HUES6 (cell line): ENCODE data around the gene ST7.

Source experiments
- H3K27ac ChIP-seq: 2 replicates; pipeline ENCODE4 v1.7.0; 2013; ENCODE audit warnings: low read depth, mild to moderate bottlenecking, low read length, inconsistent platforms
- H3K27me3 ChIP-seq: 2 replicates; pipeline ENCODE4 v1.6.1; 2013; ENCODE audit warnings: low read length; ENCODE audit not compliant: control insufficient read depth, insufficient read depth
- H3K36me3 ChIP-seq: 2 replicates; pipeline ENCODE4 v1.6.1; 2013; ENCODE audit warnings: low read length; ENCODE audit not compliant: control insufficient read depth, insufficient read depth
- H3K4me1 ChIP-seq: 2 replicates; pipeline ENCODE4 v1.6.1; 2013; ENCODE audit warnings: low read length; ENCODE audit not compliant: control insufficient read depth, insufficient read depth
- H3K4me3 ChIP-seq: 2 replicates; pipeline ENCODE4 v1.5.1; 2013; ENCODE audit warnings: low read depth, low read length
- H3K9ac ChIP-seq: one replicate; pipeline ENCODE4 v1.6.1; 2013; ENCODE audit warnings: mild to moderate bottlenecking, low read length
- H3K9me3 ChIP-seq: 2 replicates; pipeline ENCODE4 v1.6.1; 2013; ENCODE audit warnings: low read depth, low read length; ENCODE audit not compliant: control insufficient read depth, insufficient read depth

ST7 gene

DNA sequence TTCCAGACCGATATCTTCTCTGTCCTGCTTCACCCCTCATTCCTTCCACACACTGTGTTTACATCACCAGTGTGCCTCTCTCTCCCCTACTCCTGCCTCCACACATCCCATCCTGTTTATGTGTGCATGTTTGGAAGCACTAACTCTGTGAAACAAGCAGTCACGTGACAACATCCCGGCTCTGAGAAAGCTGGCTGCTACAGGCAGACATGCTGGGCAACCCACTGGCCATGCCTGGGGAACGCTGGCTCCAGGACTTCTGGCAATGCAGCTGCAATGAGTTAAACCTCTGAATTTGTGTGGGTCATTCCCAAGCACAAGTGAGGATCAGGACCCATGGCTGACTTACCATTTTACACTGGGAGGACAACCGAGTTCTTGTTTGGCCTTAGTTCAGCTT is 295.5 kb downstream of the ST7 start:
- Histone ChIP-seq H3K27me3 (no peaks in the 10 kb centered on the region), H3K9ac (no peak overlapping the region), H3K4me3 (no peak overlapping the region), H3K27ac (no peak overlapping the region), H3K4me1 (no peaks in the 10 kb centered on the region), H3K9me3 (peaks cover 12% of the 10 kb centered on the region), H3K36me3 (no peaks in the 10 kb centered on the region)

DNA sequence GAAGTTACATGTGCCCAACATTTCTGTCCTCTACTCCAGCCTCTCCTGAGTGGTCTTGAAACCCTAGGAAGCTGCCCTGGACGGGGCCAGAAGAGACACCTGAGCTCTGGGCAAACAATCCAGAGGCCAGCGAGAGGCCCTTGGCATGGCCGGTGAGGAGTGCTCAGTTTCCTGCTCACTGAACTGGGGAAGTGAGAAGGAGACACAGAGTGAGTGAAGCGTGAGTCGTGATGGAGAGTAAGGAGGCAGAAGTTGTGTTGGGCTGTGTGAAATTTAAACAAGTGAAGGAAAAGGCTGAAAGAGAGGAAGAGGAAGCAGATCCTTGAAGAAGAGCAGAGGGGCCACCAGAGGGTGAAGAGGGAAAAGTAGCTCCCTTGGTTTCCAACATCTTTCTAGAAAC is 296.4 kb downstream of the ST7 start:
- Histone ChIP-seq H3K4me3 (no peak overlapping the region), H3K4me1 (no peaks in the 10 kb centered on the region), H3K9ac (no peak overlapping the region), H3K27ac (no peak overlapping the region), H3K27me3 (no peaks in the 10 kb centered on the region), H3K9me3 (peaks cover 12% of the 10 kb centered on the region), H3K36me3 (no peaks in the 10 kb centered on the region)

DNA sequence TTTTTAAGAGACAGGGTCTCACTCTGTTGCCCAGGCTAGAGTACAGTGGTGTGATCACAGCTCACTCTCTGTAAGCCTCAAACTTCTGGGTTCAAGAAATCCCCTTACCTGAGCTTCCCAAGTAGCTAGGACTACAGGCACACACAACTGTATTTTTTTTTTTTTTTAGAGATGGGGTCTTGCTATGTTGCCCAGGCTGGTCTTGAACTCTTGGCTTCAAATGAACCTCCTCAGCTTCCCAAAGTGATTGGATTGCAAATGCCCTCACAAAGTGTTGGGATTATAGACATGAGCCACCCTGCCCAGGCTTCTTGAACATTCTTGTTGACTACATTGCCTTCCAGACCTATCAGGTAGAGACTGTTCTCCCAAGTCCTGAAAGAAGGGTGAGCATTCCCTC is 296.9 kb downstream of the ST7 start:
- Histone ChIP-seq H3K4me3 (no peak overlapping the region), H3K9me3 (peaks cover 10% of the 10 kb centered on the region), H3K27ac (no peak overlapping the region), H3K4me1 (no peaks in the 10 kb centered on the region), H3K9ac (no peak overlapping the region), H3K27me3 (no peaks in the 10 kb centered on the region), H3K36me3 (no peaks in the 10 kb centered on the region)

- Histone ChIP-seq H3K36me3 (no peaks in the 10 kb centered on the region), H3K9me3 (peaks cover 4% of the 10 kb centered on the region), H3K27me3 (no peaks in the 10 kb centered on the region), H3K27ac (no peak overlapping the region), H3K9ac (no peak overlapping the region), H3K4me3 (no peak overlapping the region), H3K4me1 (no peaks in the 10 kb centered on the region)
Observed at GRCh38 chr7:117250801-117251200, 297.5 kb downstream of the ST7 start.

DNA sequence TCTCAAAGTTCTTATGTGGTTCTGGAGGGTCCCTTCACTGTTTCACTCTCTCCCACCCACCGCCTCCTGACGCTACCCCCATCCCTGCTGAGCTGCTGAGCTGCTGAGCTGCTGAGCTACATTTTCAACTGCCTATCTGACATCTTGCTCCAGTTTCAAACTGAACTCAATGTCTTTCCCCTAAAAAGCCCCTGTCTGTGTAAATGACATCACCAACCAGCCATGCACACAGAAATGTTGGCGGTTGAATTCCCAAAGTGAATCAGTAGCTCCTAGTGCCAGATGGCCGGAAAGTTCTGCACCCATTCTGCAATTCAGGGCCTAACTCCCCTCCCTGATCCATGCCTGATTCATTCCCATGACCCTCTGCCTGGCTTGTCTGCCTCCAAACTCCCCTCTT is 298.4 kb downstream of the ST7 start:
- Histone ChIP-seq H3K9ac (no peak overlapping the region), H3K27ac (no peak overlapping the region), H3K4me3 (no peak overlapping the region)

DNA sequence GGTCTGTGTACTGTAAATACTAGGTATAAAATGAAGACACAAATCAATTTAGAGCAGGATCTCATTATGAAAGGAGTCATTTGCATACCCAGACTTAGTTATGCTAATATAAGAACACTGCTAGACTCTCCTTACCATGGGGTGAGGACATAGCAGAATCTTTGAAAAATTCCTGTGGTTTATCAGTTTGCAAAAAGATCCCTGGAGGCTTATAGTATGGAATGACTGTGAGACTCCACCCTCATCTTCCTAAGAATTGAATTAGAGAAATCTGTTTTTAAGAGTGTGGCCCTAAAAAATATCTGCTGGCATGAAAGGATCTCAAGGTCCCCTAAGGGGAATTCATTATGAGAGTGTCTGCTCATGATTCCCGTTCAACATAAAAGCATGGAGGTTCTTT is 306.3 kb downstream of the ST7 start:
- H3K9me3 ChIP-seq, result no peaks in the 10 kb centered on the region
- no peaks in the 10 kb centered on the region for H3K27me3 ChIP-seq
- no peak overlapping the region for H3K9ac ChIP-seq
- H3K4me1 ChIP-seq, result no peaks in the 10 kb centered on the region
- no peaks in the 10 kb centered on the region for H3K36me3 ChIP-seq
- no peak overlapping the region for H3K27ac ChIP-seq
- no peak overlapping the region for H3K4me3 ChIP-seq

More for the DNA sequence above, 298.4 kb downstream of the ST7 start:
- Histone ChIP-seq H3K9me3 (no peaks in the 10 kb centered on the region), H3K36me3 (no peaks in the 10 kb centered on the region), H3K27me3 (no peaks in the 10 kb centered on the region), H3K4me1 (no peaks in the 10 kb centered on the region)

- H3K27ac ChIP-seq, result no peak overlapping the region
- no peaks in the 10 kb centered on the region for H3K4me1 ChIP-seq
- no peak overlapping the region for H3K4me3 ChIP-seq
- no peaks in the 10 kb centered on the region for H3K36me3 ChIP-seq
- H3K9ac ChIP-seq, result no peak overlapping the region
- H3K27me3 ChIP-seq, result no peaks in the 10 kb centered on the region
- no peaks in the 10 kb centered on the region for H3K9me3 ChIP-seq
Observed at GRCh38 chr7:117262546-117262945, 309.2 kb downstream of the ST7 start.

DNA sequence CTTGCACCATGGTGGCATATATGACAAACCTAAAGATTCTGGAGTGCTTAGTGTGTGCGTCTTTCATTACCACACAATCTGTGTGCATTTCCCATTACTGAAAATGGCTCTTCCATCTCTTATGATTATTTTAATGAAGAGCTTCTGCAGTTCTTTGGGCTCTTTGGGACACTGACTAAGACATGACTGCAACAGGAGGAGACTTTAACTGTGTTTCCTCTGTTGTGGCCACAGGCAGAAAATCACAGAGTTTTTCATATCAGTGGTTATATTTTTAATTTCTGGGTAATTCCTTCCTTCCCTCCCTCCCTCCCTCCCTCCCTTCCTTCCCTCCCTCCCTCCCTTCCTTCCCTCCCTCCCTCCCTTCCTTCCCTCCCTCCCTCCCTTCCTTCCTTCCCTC is 311.4 kb downstream of the ST7 start:
- no peak overlapping the region for H3K27ac ChIP-seq

GRCh38 chr7:117269417-117269816 is 316.1 kb downstream of the ST7 start:
- no peaks in the 10 kb centered on the region for H3K36me3 ChIP-seq
- H3K27ac ChIP-seq, result no peak overlapping the region
- H3K9ac ChIP-seq, result no peak overlapping the region
- no peaks in the 10 kb centered on the region for H3K9me3 ChIP-seq
- no peaks in the 10 kb centered on the region for H3K27me3 ChIP-seq
- H3K4me3 ChIP-seq, result no peak overlapping the region
- H3K4me1 ChIP-seq, result no peaks in the 10 kb centered on the region

More for the DNA sequence above, 311.4 kb downstream of the ST7 start:
- Histone ChIP-seq H3K4me3 (no peak overlapping the region), H3K27me3 (no peaks in the 10 kb centered on the region), H3K9ac (no peak overlapping the region), H3K36me3 (no peaks in the 10 kb centered on the region), H3K4me1 (no peaks in the 10 kb centered on the region), H3K9me3 (no peaks in the 10 kb centered on the region)

- no peak overlapping the region for H3K27ac ChIP-seq
- H3K9ac ChIP-seq, result no peak overlapping the region
- no peaks in the 10 kb centered on the region for H3K36me3 ChIP-seq
- H3K4me1 ChIP-seq, result no peaks in the 10 kb centered on the region
- H3K27me3 ChIP-seq, result no peaks in the 10 kb centered on the region
- no peaks in the 10 kb centered on the region for H3K9me3 ChIP-seq
- no peak overlapping the region for H3K4me3 ChIP-seq
Observed at GRCh38 chr7:117269886-117270285, 316.6 kb downstream of the ST7 start.

GRCh38 chr7:117270371-117270770 is 317.1 kb downstream of the ST7 start:
- Histone ChIP-seq H3K36me3 (no peaks in the 10 kb centered on the region), H3K9me3 (no peaks in the 10 kb centered on the region), H3K27me3 (no peaks in the 10 kb centered on the region), H3K4me3 (no peak overlapping the region), H3K4me1 (no peaks in the 10 kb centered on the region), H3K27ac (no peak overlapping the region), H3K9ac (no peak overlapping the region)

- H3K4me3 ChIP-seq, result no peak overlapping the region
- no peaks in the 10 kb centered on the region for H3K36me3 ChIP-seq
- no peak overlapping the region for H3K27ac ChIP-seq
- H3K9ac ChIP-seq, result no peak overlapping the region
- no peaks in the 10 kb centered on the region for H3K4me1 ChIP-seq
- H3K9me3 ChIP-seq, result no peaks in the 10 kb centered on the region
- no peaks in the 10 kb centered on the region for H3K27me3 ChIP-seq
Observed at GRCh38 chr7:117271566-117271965, 318.3 kb downstream of the ST7 start.
